ENCODE results near the gene THSD7B. TPM values are rescaled to one million over a fixed set of nuclear protein-coding genes. Genes with fewer than 3 reads are reported as not detected.

THSD7B gene
- total RNA-seq, 2 donors from 2014 or later, result not detected

GRCh38 chr2:137705296-137705695, 940.0 kb downstream of the THSD7B start:
- Mint-ChIP-seq H3K36me3 (peaks cover 0 to 2% of the 10 kb centered on the region in 2 donors), H3K9me3 (peaks cover 1 to 5% of the 10 kb centered on the region in 2 donors), H3K27ac (no peak overlapping the region)
- DNase-seq (ENCODE audit: low spot score in 2 of 2) (no peak), ATAC-seq (no peak)

- no peak for ATAC-seq
Observed at GRCh38 chr2:137706786-137707613, 941.7 kb downstream of the THSD7B start.

GRCh38 chr2:137708311-137708710, 943.0 kb downstream of the THSD7B start:
- DNase-seq (ENCODE audit: low spot score in 2 of 2), result no peak

More at GRCh38 chr2:137706786-137707613, 941.7 kb downstream of the THSD7B start:
- DNase-seq (ENCODE audit: low spot score in 2 of 2), result no peak
- H3K27ac Mint-ChIP-seq, result no peak overlapping the region
- peaks cover 5 to 10% of the 10 kb centered on the region in 2 donors for H3K9me3 Mint-ChIP-seq
- peaks cover 0 to 8% of the 10 kb centered on the region in 2 donors for H3K36me3 Mint-ChIP-seq

GRCh38 chr2:137715731-137716191, 950.4 kb downstream of the THSD7B start:
- no peak for DNase-seq (ENCODE audit: low spot score in 2 of 2)
- peaks cover 7 to 10% of the 10 kb centered on the region in 2 donors for H3K9me3 Mint-ChIP-seq
- H3K27ac Mint-ChIP-seq, result no peak overlapping the region
- H3K36me3 Mint-ChIP-seq, result peaks cover 0 to 1% of the 10 kb centered on the region in 2 donors
- ATAC-seq, result no peak

More at GRCh38 chr2:137708311-137708710, 943.0 kb downstream of the THSD7B start:
- no peak for ATAC-seq
- H3K36me3 Mint-ChIP-seq, result peaks cover 0 to 8% of the 10 kb centered on the region in 2 donors
- H3K9me3 Mint-ChIP-seq, result peaks cover 5 to 7% of the 10 kb centered on the region in 2 donors
- H3K27ac Mint-ChIP-seq, result no peak overlapping the region

- ATAC-seq (no peak), DNase-seq (ENCODE audit: low spot score in 2 of 2) (no peak)
- H3K9me3 Mint-ChIP-seq, result peaks cover 12 to 20% of the 10 kb centered on the region in 2 donors
- H3K27ac Mint-ChIP-seq, result no peak overlapping the region
- H3K36me3 Mint-ChIP-seq, result no peaks in the 10 kb centered on the region
Observed at GRCh38 chr2:137718786-137719185, 953.4 kb downstream of the THSD7B start.

- Mint-ChIP-seq H3K27ac (no peak overlapping the region), H3K36me3 (no peaks in the 10 kb centered on the region), H3K9me3 (peaks cover 17 to 26% of the 10 kb centered on the region in 2 donors)
- DNase-seq (ENCODE audit: low spot score in 2 of 2) (no peak), ATAC-seq (no peak)
Observed at GRCh38 chr2:137721733-137722132, 956.4 kb downstream of the THSD7B start.

GRCh38 chr2:137724912-137725311, 959.6 kb downstream of the THSD7B start:
- Mint-ChIP-seq H3K36me3 (no peaks in the 10 kb centered on the region), H3K27ac (no peak overlapping the region), H3K9me3 (peaks cover 14 to 28% of the 10 kb centered on the region in 2 donors)
- ATAC-seq (no peak), DNase-seq (ENCODE audit: low spot score in 2 of 2) (no peak)

Data from activated naive CD4-positive, alpha-beta T cell treated with anti-CD3 and anti-CD28 coated beads, Interleukin-2, amount 50 U/mL, for 72 hours (primary cell).